Stimulated activated CD8-positive, alpha-beta memory T cell treated with anti-CD3 and anti-CD28 coated beads, Interleukin-15, amount 100 ng/mL, for 1 hour (primary cell): Measurements from ENCODE around the gene PHKA2.
"Not testable (repeated sequence)": the region's sequence is repeated elsewhere in the genome, so short reads cannot be mapped to it uniquely, and the experiment has no call there.

Experiments used
- DNase-seq: peaks from one replicate; pipeline ENCODE4 v3.0.0-alpha.2; 2020; ENCODE audit warnings: low read depth

Gene PHKA2

GRCh38 chrX:18983666-18984380 is at the start of gene PHKA2:
Gene PHKA2, minus strand, starts transcription at chrX:18984114. Its CDS starts 182 bp downstream, at chrX:18983932.
- DNase-seq = peak; percentile 1

- no peak for DNase-seq
These were observed 46.9 kb upstream of the PHKA2 start for GRCh38 chrX:19030805-19031204.

- no peak for DNase-seq
These were observed 44.6 kb upstream of the PHKA2 start for GRCh38 chrX:19028560-19028959.

- no peak for DNase-seq
These were observed 40.5 kb upstream of the PHKA2 start for GRCh38 chrX:19024366-19024765.

GRCh38 chrX:19019996-19020395 is 36.1 kb upstream of the PHKA2 start:
- no peak for DNase-seq

GRCh38 chrX:19017271-19017670 is 33.4 kb upstream of the PHKA2 start:
- DNase-seq = no peak

GRCh38 chrX:19016614-19017013 is 32.7 kb upstream of the PHKA2 start:
- not testable (repeated sequence) for DNase-seq

- no peak for DNase-seq
These were observed 24.0 kb upstream of the PHKA2 start for GRCh38 chrX:19007868-19008267.

GRCh38 chrX:19007011-19007410 is 23.1 kb upstream of the PHKA2 start:
- DNase-seq = no peak

GRCh38 chrX:19005909-19006308 is 22.0 kb upstream of the PHKA2 start:
- DNase-seq = no peak

GRCh38 chrX:19003756-19004155 is 19.8 kb upstream of the PHKA2 start:
- no peak for DNase-seq

GRCh38 chrX:18998653-18999052 is 14.7 kb upstream of the PHKA2 start:
- DNase-seq = no peak

- DNase-seq = no peak
These were observed 14.0 kb upstream of the PHKA2 start for GRCh38 chrX:18997916-18998315.

- DNase-seq = no peak
These were observed 12.6 kb upstream of the PHKA2 start for GRCh38 chrX:18996536-18996935.

- no peak for DNase-seq
These were observed 11.3 kb upstream of the PHKA2 start for GRCh38 chrX:18995221-18995620.

GRCh38 chrX:18994713-18995112 is 10.8 kb upstream of the PHKA2 start:
- no peak for DNase-seq

GRCh38 chrX:18992829-18993228 is 8.9 kb upstream of the PHKA2 start:
- DNase-seq = no peak

- no peak for DNase-seq
These were observed 1.2 kb upstream of the PHKA2 start for GRCh38 chrX:18985186-18985435.

- peak; percentile 73 for DNase-seq
These were observed 669 bp upstream of the PHKA2 start for GRCh38 chrX:18984381-18985185.

- no peak for DNase-seq
These were observed 2.6 kb downstream of the PHKA2 start for GRCh38 chrX:18981124-18981807.

GRCh38 chrX:18980262-18980661 is 3.7 kb downstream of the PHKA2 start:
- not testable (repeated sequence) for DNase-seq

- no peak for DNase-seq
These were observed 8.9 kb downstream of the PHKA2 start for GRCh38 chrX:18974993-18975392.

GRCh38 chrX:18973527-18974192 is 10.3 kb downstream of the PHKA2 start:
- DNase-seq = no peak
